ENCODE measurements around the gene TICAM2.

DNA sequence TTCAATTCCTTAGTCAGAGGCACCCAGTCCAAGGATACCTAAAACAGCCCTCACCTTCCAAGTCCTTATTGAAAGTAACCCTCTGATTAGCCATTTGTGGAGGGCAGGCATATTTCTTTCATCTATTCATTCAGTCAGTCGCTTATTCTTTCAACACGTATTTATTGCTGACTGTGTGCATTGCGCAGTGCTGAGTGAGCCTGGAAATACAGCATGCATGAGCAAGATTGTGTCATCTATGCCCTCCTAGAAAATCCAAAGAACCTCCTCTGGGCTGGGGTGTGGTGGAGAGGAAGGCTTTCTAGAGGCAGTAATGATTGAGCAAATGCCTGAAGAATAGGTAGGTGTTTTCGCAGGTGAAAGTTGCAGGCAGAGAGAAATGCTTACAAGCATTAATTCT, 49.2 kb downstream of the TICAM2 start:
- TF ChIP-seq, protein P1, sequence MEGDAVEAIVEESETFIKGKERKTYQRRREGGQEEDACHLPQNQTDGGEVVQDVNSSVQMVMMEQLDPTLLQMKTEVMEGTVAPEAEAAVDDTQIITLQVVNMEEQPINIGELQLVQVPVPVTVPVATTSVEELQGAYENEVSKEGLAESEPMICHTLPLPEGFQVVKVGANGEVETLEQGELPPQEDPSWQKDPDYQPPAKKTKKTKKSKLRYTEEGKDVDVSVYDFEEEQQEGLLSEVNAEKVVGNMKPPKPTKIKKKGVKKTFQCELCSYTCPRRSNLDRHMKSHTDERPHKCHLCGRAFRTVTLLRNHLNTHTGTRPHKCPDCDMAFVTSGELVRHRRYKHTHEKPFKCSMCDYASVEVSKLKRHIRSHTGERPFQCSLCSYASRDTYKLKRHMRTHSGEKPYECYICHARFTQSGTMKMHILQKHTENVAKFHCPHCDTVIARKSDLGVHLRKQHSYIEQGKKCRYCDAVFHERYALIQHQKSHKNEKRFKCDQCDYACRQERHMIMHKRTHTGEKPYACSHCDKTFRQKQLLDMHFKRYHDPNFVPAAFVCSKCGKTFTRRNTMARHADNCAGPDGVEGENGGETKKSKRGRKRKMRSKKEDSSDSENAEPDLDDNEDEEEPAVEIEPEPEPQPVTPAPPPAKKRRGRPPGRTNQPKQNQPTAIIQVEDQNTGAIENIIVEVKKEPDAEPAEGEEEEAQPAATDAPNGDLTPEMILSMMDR (IDR thresholded peaks at IDR 0.05): no peak
- no peak for TF ChIP-seq POLR2A (IDR thresholded peaks at IDR 0.05)

Data from breast epithelium (tissue), 3 donors.